HG02973 (cell line): Measurements from ENCODE around the gene HIF3A.
"Not testable (repeated sequence)": the region's sequence is repeated elsewhere in the genome, so short reads cannot be mapped to it uniquely, and the experiment has no call there.

Experiments used
- ATAC-seq: cut with Tn5 transposase; IDR thresholded peaks from one replicate; pipeline ENCODE4 v1.9.1; 2021; ENCODE audit warnings: moderate library complexity; ENCODE audit not compliant: unreplicated experiment

Gene HIF3A

GRCh38 chr19:46291829-46292228 lies 5.0 kb upstream of the HIF3A start:
- ATAC-seq = no peak

GRCh38 chr19:46294494-46294893 lies 2.3 kb upstream of the HIF3A start:
- ATAC-seq = no peak

- no peak for ATAC-seq
These were observed 1.2 kb upstream of the HIF3A start for GRCh38 chr19:46295401-46296201.

GRCh38 chr19:46296202-46296480 lies 701 bp upstream of the HIF3A start:
- ATAC-seq = no peak

- no peak for ATAC-seq
These were observed 1.0 kb downstream of the HIF3A start for GRCh38 chr19:46297700-46298478.

- no peak for ATAC-seq
These were observed 1.7 kb downstream of the HIF3A start for GRCh38 chr19:46298479-46299003.

- no peak for ATAC-seq
These were observed 2.2 kb downstream of the HIF3A start for GRCh38 chr19:46299004-46299509.

- ATAC-seq = no peak
These were observed 2.9 kb downstream of the HIF3A start for GRCh38 chr19:46299695-46300094.

GRCh38 chr19:46303322-46303690 lies 6.5 kb downstream of the HIF3A start:
- no peak for ATAC-seq

GRCh38 chr19:46303691-46304397 lies 7.0 kb downstream of the HIF3A start:
- no peak for ATAC-seq

GRCh38 chr19:46306501-46306900 lies 9.7 kb downstream of the HIF3A start:
- ATAC-seq = no peak

GRCh38 chr19:46308510-46308909 lies 11.7 kb downstream of the HIF3A start:
- ATAC-seq = no peak

GRCh38 chr19:46309056-46309455 lies 12.2 kb downstream of the HIF3A start:
- no peak for ATAC-seq

GRCh38 chr19:46311444-46311843 lies 14.6 kb downstream of the HIF3A start:
- ATAC-seq = no peak

- not testable (repeated sequence) for ATAC-seq
These were observed 17.0 kb downstream of the HIF3A start for GRCh38 chr19:46313540-46314469.

GRCh38 chr19:46317339-46317738 lies 20.5 kb downstream of the HIF3A start:
- no peak for ATAC-seq

GRCh38 chr19:46319613-46320012 lies 22.8 kb downstream of the HIF3A start:
- no peak for ATAC-seq

- ATAC-seq = no peak
These were observed 23.7 kb downstream of the HIF3A start for GRCh38 chr19:46320559-46320958.

- no peak for ATAC-seq
These were observed 24.8 kb downstream of the HIF3A start for GRCh38 chr19:46321653-46322052.

- ATAC-seq = not testable (repeated sequence)
These were observed 26.4 kb downstream of the HIF3A start for GRCh38 chr19:46323227-46323626.
